Lung (tissue), 12 donors: ENCODE measurements around the gene SPPL2B. TPM values are rescaled to one million over a fixed set of nuclear protein-coding genes. Genes with fewer than 3 reads are reported as not detected.

Experiments used
- ATAC-seq: fragments of 200-7000 bp; cut with Tn5 transposase; one replicate; pipeline ENCODE4 v1.9.1; 2020; ENCODE audit warnings: moderate number of reproducible peaks; ENCODE audit not compliant: insufficient read depth, low FRiP score
- DNase-seq, 3 donors: peaks; one replicate each; pipeline ENCODE4 v3.0.0-alpha.2; 2013 to 2017
- H3K27ac ChIP-seq, 2 donors: one replicate each; pipeline ENCODE4 v1.5.1; 2013; ENCODE audit warnings: mild to moderate bottlenecking in 2 of 2, moderate library complexity in 2 of 2, control low read depth in 1 of 2, inconsistent platforms in 1 of 2, low read depth in 1 of 2, low read length in 1 of 2
- H3K27me3 ChIP-seq, 3 donors: one replicate each; pipeline ENCODE4 v1.5.1; 2013; ENCODE audit warnings: low read length in 2 of 3; ENCODE audit not compliant: control insufficient read depth in 3 of 3, insufficient read depth in 3 of 3
- H3K36me3 ChIP-seq, 4 donors: one replicate each; pipeline ENCODE4 v1.5.1; 2013; ENCODE audit warnings: low read length in 4 of 4, mild to moderate bottlenecking in 1 of 4, moderate library complexity in 1 of 4; ENCODE audit not compliant: control insufficient read depth in 4 of 4, insufficient read depth in 4 of 4
- H3K4me1 ChIP-seq, 5 donors: one replicate each; pipeline ENCODE4 v1.5.1; 2013; ENCODE audit warnings: low read length in 5 of 5, mild to moderate bottlenecking in 2 of 5, moderate library complexity in 1 of 5; ENCODE audit not compliant: control insufficient read depth in 5 of 5, insufficient read depth in 5 of 5
- H3K4me3 ChIP-seq: one replicate; pipeline ENCODE4 v1.5.1; 2013; ENCODE audit warnings: mild to moderate bottlenecking, control low read depth, moderate library complexity
- H3K9ac ChIP-seq, 2 donors: one replicate each; pipeline ENCODE4 v1.5.1; 2013; ENCODE audit warnings: low read length in 2 of 2, control low read depth in 1 of 2; ENCODE audit not compliant: insufficient read depth in 1 of 2
- H3K9me3 ChIP-seq, 4 donors: one replicate each; pipeline ENCODE4 v1.5.1; 2013; ENCODE audit warnings: low read length in 3 of 4, mild to moderate bottlenecking in 1 of 4, moderate library complexity in 1 of 4; ENCODE audit not compliant: control insufficient read depth in 4 of 4, insufficient read depth in 3 of 4
- WGBS, 2 donors: extraction: QIAGEN DNeasy Blood & Tissue Kit; methylation state at CpG; one replicate each; pipeline ENCODE4 v1.1.7; 2013; 5-methylcytosine and 5-hydroxymethylcytosine counted together
- polyA plus RNA-seq, 2 donors: library from polyadenylated mRNA; stranded (reverse); fragments of 200-250 nt; gene quantifications; one replicate each; pipeline ENCODE4 v1.2.1, GENCODE V29; 2013
- total RNA-seq, 2 donors: library from RNA; depleted of rRNA in 1 of 2; stranded (reverse); fragments of >200 nt in 1 of 2; gene quantifications; one replicate each; pipeline ENCODE4 v1.2.1, GENCODE V29; 2014 to 2021
- TF ChIP-seq, protein P1 (sequence below): IDR thresholded peaks from 2 replicates; pipeline ENCODE4 v1.5.1; 2012; ENCODE audit warnings: mild to moderate bottlenecking; ENCODE audit errors: control extremely low read depth, extremely low read depth
- donor health status: control.
- donor health status: control.
- donor health status: Bipolar disorder and iron deficiency.
- donor health status: healthy.
- donor health status: DM: yes; HTN: yes; CAD: no.

SPPL2B gene
- total and polyA plus RNA-seq, 4 donors, result 34.4 to 86.1 (median 48.8) TPM

DNA sequence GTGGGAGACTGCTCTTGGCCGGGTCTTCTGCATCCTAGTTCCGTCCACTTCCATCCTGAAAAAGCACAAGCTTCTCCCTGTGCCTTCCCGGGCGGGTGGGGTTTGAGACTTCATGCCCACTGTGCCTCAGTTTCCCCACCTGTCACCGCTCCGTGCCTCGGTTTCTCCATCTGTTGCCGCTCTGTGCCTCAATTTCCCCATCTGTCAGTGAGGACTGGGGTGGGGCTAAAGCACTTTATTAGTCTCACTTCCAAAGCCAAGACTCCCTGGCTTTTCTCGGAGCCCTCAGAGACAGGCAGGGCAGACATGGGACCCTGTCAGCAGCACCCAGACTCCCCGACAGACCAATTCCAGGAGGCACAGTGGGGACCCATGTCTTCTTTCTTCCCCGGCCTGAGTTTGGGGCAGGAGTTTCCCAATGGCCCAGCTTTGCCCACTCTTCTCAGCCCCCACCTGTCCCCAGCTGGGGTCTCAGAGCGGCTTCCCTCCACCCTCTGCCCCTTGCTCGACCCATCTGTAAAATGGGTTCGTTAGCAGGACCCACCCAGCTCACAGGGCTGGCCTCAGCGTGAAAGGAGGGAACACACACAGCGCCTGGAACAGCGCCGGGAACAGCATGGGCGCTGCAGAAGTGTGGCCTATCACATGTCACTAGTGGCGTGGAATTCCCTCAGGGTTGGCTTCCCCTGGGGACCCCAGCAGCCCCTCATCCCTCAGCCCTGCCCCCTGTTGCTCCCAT, 41.9 kb upstream of the SPPL2B start:
- H3K36me3 ChIP-seq, result no peaks in the 10 kb centered on the region

DNA sequence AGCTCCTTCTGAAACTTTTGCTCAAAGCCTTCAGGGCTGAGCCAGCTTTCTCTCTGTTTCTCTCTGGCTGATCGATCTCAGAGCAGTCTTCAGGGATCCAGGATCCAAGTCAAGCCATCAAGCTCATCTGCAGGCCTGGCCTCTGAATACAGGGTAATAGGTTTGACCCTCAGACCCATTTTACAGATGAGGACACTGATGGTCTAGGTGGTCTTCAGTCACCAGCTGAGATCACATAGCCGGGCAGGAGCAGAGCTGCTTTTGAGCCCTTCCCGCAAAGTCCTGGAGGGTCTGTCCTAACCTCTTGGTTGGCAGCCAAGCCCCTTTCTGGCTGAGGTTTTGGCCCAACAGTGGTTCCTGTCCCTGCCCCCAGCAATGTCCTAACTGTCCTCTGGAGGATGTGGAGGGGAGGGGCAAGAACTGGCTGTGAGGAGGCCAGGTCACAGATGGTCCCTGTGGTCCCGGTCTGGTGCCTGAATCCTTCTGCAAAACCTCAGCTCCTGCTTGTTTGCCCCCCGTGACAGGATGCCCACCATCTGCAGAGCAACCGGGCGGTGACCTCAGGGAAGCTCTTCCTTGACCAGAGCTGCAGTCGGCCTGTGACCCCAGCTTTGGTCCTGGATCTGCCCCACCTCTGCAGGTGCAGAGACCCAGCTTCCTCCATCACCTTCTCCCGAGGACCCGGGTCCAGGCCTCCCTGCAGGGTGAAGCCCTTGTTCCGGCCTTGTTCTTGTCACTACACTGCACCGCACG, 40.7 kb upstream of the SPPL2B start:
- TF ChIP-seq, protein P1, sequence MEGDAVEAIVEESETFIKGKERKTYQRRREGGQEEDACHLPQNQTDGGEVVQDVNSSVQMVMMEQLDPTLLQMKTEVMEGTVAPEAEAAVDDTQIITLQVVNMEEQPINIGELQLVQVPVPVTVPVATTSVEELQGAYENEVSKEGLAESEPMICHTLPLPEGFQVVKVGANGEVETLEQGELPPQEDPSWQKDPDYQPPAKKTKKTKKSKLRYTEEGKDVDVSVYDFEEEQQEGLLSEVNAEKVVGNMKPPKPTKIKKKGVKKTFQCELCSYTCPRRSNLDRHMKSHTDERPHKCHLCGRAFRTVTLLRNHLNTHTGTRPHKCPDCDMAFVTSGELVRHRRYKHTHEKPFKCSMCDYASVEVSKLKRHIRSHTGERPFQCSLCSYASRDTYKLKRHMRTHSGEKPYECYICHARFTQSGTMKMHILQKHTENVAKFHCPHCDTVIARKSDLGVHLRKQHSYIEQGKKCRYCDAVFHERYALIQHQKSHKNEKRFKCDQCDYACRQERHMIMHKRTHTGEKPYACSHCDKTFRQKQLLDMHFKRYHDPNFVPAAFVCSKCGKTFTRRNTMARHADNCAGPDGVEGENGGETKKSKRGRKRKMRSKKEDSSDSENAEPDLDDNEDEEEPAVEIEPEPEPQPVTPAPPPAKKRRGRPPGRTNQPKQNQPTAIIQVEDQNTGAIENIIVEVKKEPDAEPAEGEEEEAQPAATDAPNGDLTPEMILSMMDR, result no peak
- Histone ChIP-seq H3K27ac (peak overlapping the region in 1 of 2 donors; percentile 18), H3K27me3 (peaks cover 11 to 43% (median 24%) of the 10 kb centered on the region in 3 donors), H3K9ac (no peak overlapping the region), H3K4me1 (peaks cover 0 to 22% (median 9%) of the 10 kb centered on the region in 5 donors), H3K4me3 (no peak overlapping the region), H3K9me3 (no peaks in the 10 kb centered on the region), H3K36me3 (peaks cover 0 to 1% (median 0%) of the 10 kb centered on the region in 4 donors)
- ATAC-seq (no peak), DNase-seq (no peak)
- WGBS, 2 donors, result 42 to 72% methylated on average over 13 of the region's 13 CpGs

More for the DNA sequence above, 41.9 kb upstream of the SPPL2B start:
- WGBS, 2 donors, result 83 to 91% methylated on average over 20 of the region's 20 CpGs
- TF ChIP-seq, protein P1, result no peak
- no peak overlapping the region for H3K9ac ChIP-seq
- ATAC-seq, result no peak
- no peak overlapping the region for H3K27ac ChIP-seq
- H3K4me1 ChIP-seq, result peaks cover 0 to 24% (median 13%) of the 10 kb centered on the region in 5 donors
- H3K27me3 ChIP-seq, result peaks cover 11 to 35% (median 15%) of the 10 kb centered on the region in 3 donors
- no peaks in the 10 kb centered on the region for H3K9me3 ChIP-seq
- no peak for DNase-seq
- H3K4me3 ChIP-seq, result no peak overlapping the region

DNA sequence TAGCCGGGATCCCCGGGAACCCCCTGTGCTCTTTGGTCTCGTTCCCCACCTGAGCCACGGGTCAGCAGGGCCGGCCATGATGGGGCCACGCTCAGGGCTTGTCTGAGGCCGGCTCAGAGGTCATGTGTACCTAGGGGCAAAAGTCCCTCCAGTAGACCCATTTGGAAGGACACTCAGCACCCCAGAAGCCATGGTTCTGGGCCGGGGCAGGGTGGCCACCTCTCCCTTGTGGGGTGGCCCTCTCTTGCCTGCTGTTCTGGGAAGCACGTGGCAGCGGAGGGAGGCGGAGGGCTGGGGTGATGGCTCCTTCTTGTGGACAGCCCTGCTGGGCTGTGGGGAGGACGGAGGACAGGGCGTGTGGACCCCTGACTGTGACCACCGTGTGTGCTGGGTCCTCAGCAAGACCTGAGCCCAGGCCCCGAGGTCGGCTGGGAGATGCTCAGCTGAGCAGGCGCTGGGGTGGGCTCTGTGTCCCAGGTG, 40.1 kb upstream of the SPPL2B start:
- Histone ChIP-seq H3K4me1 (peaks cover 0 to 22% (median 9%) of the 10 kb centered on the region in 5 donors), H3K36me3 (peaks cover 0 to 1% (median 0%) of the 10 kb centered on the region in 4 donors), H3K4me3 (no peak overlapping the region), H3K27me3 (peaks cover 11 to 48% (median 26%) of the 10 kb centered on the region in 3 donors), H3K9me3 (no peaks in the 10 kb centered on the region), H3K27ac (peak overlapping the region in 1 of 2 donors; percentile 3), H3K9ac (no peak overlapping the region)
- ATAC-seq, result no peak
- TF ChIP-seq, protein P1, result no peak
- no peak for DNase-seq
- 78 to 82% methylated on average over 17 of the region's 17 CpGs for WGBS, 2 donors
